ENCODE measurements around the gene PACS1. TPM values are rescaled to one million over a fixed set of nuclear protein-coding genes. Genes with fewer than 3 reads are reported as not detected.

PACS1 gene
- total RNA-seq = 20.8 and 22.9 TPM in 2 replicates

DNA sequence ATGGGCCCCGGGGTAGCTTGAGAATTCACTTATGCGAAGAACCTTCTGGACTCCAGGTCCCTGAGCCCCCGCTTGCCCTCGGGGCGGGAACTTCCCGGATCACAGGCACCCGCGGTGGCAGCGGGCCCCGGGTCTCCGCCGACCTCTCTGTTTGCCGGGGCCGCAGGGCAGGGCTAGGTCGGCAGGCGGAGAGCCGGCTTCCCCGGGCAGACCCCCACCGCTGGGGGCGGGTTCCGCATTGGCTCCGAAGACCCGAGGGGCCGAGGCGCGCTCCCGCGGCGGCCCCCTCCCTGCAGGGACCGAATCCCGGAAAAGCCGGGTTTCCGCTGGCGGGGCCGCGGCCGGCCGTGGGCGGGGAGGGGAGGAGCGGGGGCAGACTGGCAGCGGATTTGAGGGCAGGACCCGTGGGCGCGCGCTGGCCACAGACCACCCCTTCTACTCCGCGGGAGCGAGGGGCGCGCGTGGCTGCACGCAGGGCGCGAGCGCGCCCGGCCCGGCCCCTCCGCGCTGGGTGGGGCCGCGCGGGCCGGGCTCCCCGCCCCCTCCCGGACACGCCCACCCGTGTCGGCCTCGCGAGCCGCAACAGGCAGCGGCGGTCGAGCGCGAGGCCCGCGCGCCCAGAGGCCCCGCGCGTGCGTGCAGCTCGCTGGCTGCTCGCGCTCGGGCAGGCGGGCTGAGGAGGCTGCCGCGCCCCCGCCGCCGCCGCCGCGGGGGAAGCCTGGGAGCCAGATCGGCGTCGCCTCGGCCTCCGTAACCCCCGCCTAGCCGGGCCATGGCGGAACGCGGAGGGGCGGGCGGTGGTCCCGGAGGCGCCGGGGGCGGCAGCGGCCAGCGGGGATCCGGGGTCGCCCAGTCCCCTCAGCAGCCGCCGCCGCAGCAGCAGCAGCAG, at the start of gene PACS1:
Gene PACS1 (plus strand): TSS at position 558 of the 889 bp plus-strand sequence. CDS start 215 bp downstream, at position 773.

DNA sequence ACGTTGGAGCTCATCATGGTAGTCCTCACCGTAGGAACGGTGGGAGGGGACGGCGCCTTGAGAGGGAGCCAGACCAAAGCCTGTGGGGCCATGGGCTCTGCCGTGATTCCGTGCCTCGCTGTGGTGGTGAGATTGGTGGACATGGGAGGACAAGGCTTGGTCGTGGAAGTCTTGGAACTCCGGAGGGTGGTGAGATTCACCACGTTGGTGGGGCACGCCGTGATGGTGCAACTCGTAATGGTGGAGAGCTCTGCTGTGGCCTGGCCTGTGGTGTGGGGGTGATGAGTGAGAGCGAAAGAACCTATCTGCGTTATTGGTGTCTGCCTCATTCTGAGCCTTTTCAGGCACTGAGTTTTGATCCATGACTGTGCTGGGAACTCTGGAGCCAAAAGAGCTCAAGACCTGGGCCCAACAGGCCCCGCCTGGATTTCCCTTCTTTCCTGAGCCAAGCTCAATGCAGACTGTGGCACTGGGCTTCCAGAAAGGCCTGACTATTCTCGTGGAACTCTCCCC, 44.0 kb upstream of the PACS1 start, which contains the start of gene CATSPER1:
Gene CATSPER1 (minus strand): TSS at position 463 of the 513 bp plus-strand sequence. CDS start 100 bp downstream, at position 363.

GRCh38 chr11:66048547-66049323, 21.3 kb upstream of the PACS1 start, which contains the start of gene GAL3ST3:
Gene GAL3ST3, minus strand, starts transcription at chr11:66049161. Its CDS starts 3,746 bp downstream, at chr11:66045415.

DNA sequence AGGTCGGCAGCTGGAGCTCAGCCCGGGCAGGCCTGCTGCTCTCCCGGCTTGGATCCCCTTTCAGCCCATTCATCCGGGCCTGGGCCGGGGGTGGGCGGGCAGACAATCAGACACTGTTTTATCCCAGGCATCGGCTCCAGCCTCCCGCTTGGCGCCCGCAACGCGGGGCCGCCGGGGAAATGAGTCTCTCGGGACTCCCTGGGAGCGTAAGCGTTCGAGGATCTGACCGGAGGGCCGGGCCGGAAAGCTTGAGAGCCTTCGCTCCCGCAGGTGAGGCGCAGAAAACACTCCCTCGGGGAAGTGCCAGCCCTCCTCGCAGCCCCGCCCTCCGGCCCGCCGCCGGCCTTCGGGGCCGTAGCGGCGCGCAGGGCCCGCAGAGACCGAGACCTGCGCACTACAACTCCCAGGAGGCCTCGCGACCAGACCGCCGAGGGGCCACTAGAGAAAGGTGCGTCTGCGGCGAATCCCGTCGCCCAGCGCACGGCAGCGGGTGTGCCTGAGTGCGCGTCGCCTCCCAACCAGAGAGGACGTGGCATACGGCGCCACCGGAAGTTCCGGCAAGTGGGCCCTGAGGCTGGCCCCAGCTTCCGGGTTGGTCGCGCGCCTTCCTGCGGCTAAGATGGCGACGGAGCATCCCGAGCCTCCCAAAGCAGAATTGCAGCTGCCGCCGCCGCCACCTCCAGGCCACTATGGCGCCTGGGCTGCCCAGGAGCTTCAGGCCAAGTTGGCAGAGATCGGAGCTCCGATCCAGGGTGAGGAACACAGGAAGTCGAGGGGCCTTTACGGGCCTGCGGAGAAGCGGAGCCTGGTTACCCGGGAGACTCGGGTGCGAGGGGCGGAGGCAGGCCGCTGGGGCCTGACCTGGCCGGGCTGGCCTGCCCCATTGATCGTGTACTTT, 18.1 kb upstream of the PACS1 start, which contains the start of gene SF3B2:
Gene SF3B2 (plus strand): TSS at position 599 of the 898 bp plus-strand sequence. CDS start 21 bp downstream, at position 620.

DNA sequence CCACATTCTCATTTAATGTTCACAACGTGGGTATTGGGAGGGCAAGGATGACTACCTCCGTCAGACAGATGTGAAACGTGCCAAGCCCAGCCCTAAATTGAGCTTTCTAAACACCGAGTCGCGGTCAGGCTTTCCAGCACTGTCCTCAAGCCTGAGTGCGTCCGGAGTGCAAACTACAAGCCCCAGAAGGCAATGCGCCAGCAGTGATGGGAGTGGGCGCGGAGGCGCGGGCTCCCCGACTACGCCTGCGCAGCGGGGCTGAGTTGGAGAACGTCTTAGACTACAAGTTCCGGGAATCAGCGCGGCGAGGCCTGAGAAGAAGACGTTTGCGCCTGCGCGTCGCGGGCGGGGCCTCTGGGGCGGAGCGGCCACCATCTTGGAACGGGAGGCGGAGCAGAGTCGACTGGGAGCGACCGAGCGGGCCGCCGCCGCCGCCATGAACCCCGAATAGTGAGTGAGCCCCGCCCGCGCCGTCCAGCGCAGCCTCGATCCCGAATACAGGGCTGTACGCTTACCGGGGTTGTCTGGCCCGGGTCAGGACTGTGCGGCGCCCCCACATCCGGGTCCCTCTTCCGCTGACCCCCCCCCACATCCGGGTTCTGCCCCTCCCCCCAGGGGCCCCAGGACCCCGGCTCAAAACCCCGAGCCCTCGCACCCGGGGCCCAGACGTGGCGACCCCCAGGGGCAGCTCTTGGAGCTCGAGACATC, 198.3 kb downstream of the PACS1 start, which contains the start of gene RAB1B:
Gene RAB1B (plus strand): TSS at position 396 of the 708 bp plus-strand sequence. CDS start 41 bp downstream, at position 437.

DNA sequence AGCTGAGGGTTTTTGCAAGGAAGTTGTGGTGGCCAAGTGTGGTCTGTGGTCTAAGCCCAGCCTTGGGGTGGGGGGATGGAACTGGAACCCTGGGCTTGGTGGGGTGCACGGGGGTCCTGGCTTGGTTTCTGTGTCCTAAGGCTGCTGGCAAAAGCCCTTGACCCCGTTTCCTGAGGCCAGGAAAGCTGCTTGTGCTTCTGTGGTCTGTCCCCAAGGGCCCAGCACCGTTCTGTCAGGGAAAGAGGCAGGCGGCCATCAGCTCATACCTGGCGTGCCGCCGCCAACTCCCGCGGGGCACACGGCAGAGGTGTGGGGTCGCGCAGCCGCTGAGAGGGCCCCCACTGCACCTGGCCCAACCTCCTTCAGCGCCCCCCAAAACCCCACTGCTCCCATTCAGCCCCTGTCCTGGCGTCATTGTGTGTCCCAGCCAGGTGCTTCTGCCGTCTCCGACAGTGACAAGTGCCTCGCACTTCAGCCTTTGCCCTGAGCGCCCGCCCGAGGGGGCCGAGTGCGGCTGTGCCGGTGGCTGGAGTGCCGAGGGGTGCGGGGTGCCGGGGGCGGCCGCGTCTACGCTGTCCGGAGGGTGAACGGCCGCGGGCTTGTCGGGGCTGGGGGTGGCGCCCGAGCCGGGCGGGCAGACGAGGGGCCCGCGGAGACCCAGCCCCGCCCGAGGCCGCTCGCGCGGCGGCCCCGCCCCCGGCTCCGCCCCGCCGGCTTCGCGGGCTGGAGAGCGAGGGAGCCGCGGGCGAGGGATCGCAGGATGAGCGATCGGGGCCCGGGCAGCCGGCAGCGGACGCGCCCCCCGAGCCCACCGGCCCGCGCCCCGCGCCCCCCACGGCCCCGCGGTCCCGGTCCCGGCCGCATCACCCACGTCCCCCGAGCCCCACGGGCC, 207.6 kb downstream of the PACS1 start, which contains the start of gene CNIH2:
Gene CNIH2 (plus strand): TSS at position 705 of the 892 bp plus-strand sequence. CDS start 282 bp downstream, outside the sequence.

DNA sequence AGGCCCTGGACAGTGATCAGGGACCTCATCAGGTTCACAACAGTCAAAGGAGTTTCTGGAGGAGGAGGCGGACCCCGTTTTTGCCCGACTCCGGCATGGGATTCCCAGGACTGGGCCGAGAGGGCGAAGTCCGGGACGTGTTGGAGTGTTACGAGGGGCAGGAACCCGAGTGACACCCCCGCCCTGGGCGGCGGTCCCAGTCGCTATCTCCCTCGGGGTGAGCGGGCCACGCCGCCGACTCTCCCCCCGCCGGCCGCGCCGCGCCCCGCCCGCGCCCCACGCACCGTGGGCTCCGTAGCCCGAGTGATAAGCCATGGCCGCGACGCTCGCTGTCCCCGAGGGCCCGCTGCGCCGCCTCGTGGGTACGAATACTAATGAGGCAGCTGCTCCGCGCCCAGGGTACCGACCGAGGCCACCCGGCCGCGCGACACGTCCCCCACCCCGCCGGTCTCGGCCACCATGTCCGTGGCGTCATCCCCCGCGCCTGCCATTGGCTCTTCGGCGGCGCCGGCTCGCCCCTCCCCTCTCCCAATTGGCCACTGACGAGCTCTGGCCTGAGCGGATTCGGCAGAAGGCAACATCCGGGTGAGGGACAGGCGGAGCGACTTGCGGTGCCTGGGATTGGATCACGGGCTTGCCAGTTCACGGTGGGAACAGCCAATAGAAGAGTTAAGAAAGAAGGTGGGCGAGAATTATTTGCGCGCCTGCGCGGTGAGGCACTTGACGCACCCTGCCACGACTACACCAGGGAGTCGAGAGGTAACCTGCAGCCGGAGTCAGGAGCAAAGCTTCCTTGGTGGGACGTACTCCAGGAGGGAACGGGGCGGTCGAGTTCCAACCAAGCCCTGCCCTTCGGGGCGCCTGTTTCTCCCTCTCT, 218.8 kb downstream of the PACS1 start, which contains the start of gene YIF1A:
Gene YIF1A (minus strand): TSS at position 473 of the 877 bp plus-strand sequence. CDS start 158 bp downstream, at position 315.

GRCh38 chr11:66291706-66292542, 221.9 kb downstream of the PACS1 start, which contains the start of gene TMEM151A:
Gene TMEM151A, plus strand, starts transcription at chr11:66291894. Its CDS starts 120 bp downstream, at chr11:66292014.

Other genes with a start within 250 kb of the PACS1 start
- 0.58 and 1.1 TPM in 2 replicates for gene SNX32, start 236.3 kb upstream of the PACS1 start, total RNA-seq
- 1,937 and 2,041 TPM in 2 replicates for gene CFL1, start 212.1 kb upstream of the PACS1 start, total RNA-seq
- 30.7 and 40.1 TPM in 2 replicates for gene MUS81, start 209.8 kb upstream of the PACS1 start, total RNA-seq
- gene EFEMP2, start 197.5 kb upstream of the PACS1 start, total RNA-seq = 140 and 198 TPM in 2 replicates
- gene CTSW, start 190.4 kb upstream of the PACS1 start, total RNA-seq = 0.71 TPM in 1 of 2 replicates, not detected in the other
- 170 and 250 TPM in 2 replicates for gene FIBP, start 181.8 kb upstream of the PACS1 start, total RNA-seq
- 117 and 142 TPM in 2 replicates for gene CCDC85B, start 179.6 kb upstream of the PACS1 start, total RNA-seq
- gene FOSL1, start 169.9 kb upstream of the PACS1 start, total RNA-seq = 31.4 and 37.2 TPM in 2 replicates
- 13.5 and 24.5 TPM in 2 replicates for gene C11orf68, start 151.2 kb upstream of the PACS1 start, total RNA-seq
- gene DRAP1, start 150.8 kb upstream of the PACS1 start, total RNA-seq = 405 and 416 TPM in 2 replicates
- gene TSGA10IP, start 124.8 kb upstream of the PACS1 start, total RNA-seq = not detected in 2 replicates
- 27.4 and 31.2 TPM in 2 replicates for gene SART1, start 108.5 kb upstream of the PACS1 start, total RNA-seq
- 26.8 and 39.3 TPM in 2 replicates for gene EIF1AD, start 68.1 kb upstream of the PACS1 start, total RNA-seq
- gene BANF1, start 67.8 kb upstream of the PACS1 start, total RNA-seq = 111 and 138 TPM in 2 replicates
- gene CST6, start 58.3 kb upstream of the PACS1 start, total RNA-seq = not detected in 2 replicates
- 0.35 and 0.58 TPM in 2 replicates for gene CATSPER1, start 43.8 kb upstream of the PACS1 start, total RNA-seq
- not detected in 2 replicates for gene GAL3ST3, start 21.1 kb upstream of the PACS1 start, total RNA-seq
- gene SF3B2, start 17.9 kb upstream of the PACS1 start, total RNA-seq = 182 and 206 TPM in 2 replicates
- gene KLC2, start 187.4 kb downstream of the PACS1 start, total RNA-seq = 13.0 and 16.3 TPM in 2 replicates
- 165 and 169 TPM in 2 replicates for gene RAB1B, start 198.4 kb downstream of the PACS1 start, total RNA-seq
- 0.29 TPM in 1 of 2 replicates, not detected in the other for gene CNIH2, start 207.9 kb downstream of the PACS1 start, total RNA-seq
- gene YIF1A, start 218.9 kb downstream of the PACS1 start, total RNA-seq = 239 and 330 TPM in 2 replicates
- not detected in 2 replicates for gene TMEM151A, start 221.6 kb downstream of the PACS1 start, total RNA-seq
- 93.4 and 98.0 TPM in 2 replicates for gene CD248, start 246.8 kb downstream of the PACS1 start, total RNA-seq